Colon (tissue), 2 donors: ENCODE data around the gene GPR180.
"Not testable (repeated sequence)": the region's sequence is repeated elsewhere in the genome, so short reads cannot be mapped to it uniquely, and the experiment has no call there.

ENCODE experiments used
- FAIRE-seq: peaks from 2 replicates; lab custom pipeline; 2012; peaks lifted over from hg19 to GRCh38; lab: Jason Lieb, UNC
- donor health status: control.
- donor health status: control.

The GPR180 gene

DNA sequence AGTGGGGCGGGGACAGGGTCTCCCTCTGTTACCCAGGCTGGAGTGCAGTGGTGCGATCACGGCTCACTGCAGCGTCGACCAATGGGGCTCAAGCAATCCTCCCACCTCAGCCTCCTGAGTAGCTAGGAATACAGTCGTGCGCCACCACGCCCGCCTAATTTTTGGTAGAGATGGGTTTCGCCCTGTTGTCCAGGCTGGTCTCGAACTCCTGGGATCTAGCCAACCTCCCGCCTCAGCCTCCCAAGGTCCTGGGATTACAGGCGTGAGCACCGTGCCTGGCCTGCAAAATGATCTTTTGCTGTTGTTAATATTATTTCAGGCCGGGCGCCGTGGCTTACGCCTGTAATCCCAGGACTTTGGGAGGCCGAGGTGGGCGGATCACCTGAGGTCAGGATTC is 5.1 kb upstream of the GPR180 start:
- FAIRE-seq, result no peak

DNA sequence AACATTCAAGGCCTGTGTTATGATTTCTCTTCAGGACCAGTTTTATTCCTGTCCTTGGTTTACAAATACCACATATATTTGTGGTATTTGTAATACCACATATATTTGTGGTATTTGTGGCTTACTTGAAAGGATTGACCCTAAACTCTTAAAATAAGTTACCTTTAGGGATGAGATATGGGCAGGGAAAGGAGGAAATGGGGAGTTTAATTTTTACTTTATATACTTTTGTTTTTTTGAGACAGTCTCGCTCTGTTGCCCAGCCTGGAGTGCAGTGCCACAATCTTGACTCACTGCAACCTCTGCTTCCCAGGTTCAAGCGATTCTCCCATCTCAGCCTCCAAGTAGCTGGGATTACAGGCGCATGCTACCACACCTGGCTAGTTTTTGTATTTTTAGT is 3.4 kb upstream of the GPR180 start:
- no peak for FAIRE-seq

DNA sequence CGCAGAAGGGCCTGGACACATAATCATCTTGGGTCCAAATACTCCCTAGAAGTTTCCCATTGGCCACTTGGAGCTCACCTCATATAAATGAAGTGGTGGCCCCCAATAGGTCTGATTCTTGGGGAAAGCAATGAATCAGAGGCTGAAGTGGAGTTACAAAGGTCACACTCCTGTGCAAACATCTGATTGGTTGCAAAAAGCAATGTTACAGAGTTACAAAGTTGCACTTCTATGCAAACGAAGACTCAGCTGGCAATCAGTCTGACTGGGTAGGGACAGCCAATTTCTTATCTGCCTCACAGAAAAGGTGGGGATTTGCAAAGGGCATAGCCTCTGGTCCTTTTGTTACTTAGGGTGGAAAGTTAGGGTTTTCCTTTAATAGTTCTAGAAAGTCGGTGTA is 1.8 kb upstream of the GPR180 start:
- FAIRE-seq, result no peak

DNA sequence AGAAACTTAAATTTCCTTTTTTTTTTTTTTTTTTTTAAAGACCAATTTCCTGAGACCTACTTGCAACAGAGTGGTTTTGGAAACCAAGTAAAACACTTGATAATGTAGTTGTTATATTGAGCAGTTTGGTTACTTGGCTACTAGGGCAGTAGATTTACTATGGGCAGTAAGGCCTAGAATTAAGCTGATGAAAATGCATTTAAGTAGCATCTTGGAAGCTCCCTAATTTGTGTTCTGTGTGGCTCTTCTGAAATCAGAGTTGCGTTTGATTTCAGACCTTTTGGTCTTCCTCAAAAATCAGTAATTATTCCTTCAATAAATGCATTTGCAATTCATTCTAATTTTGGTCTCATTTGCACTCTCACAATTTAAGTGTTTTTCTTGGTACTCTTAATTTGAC is 810 bp downstream of the GPR180 start:
- FAIRE-seq, result no peak

DNA sequence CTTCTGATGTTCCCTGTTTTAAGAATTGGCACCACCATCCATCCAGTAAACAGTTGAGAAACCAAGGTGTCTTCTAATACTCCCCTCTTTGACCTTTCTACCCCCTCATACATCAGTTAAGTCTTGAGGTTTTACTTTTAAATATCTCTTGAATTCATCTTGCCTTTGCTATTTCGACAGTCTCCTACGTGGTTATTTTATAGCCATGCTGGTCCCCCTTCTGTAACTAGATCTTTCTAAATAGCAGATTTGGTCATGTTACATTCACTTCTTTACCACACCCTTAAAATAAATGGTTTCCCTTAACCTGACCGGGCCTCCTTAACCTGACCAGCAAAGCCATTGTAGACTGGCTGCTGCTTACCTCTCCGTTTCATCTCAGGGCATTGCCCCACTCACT is 5.4 kb downstream of the GPR180 start:
- no peak for FAIRE-seq

DNA sequence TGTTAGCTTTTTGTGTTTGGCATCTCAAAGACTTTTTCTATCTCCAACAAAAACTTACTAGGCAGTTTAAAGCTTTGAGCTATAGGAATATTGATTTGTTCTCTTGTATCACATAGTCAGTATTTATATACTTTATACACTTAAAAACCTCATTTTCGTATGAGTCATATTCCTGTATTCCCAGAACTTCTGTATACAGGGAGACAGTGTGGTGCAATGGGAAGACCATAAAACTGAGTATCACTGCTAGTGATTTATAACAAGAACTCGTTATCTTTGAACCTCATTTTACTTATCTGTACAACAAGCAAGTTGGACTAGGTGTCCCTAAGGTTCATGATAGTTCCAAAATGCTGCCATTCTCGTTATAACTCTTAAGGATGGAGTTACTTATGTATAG is 6.3 kb downstream of the GPR180 start:
- FAIRE-seq, result no peak

DNA sequence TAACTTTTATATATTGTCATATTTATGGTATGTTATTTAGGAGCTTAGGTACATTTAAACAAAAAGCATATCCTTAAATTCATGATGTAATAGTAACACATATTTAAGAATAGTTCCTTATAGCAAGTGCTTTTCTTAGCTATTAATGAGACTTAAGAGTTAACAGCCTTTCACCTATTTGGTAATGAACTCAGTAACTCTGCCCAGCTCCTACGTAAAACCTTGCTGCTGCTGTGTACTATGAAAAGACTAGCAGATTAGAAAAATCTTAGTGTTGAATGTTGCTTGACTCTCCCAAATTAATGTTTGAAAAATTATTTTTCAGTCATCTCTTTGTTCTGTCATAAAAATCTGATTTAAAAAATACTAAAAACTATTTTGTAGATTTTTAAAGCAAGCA is 6.9 kb downstream of the GPR180 start:
- FAIRE-seq, result no peak

DNA sequence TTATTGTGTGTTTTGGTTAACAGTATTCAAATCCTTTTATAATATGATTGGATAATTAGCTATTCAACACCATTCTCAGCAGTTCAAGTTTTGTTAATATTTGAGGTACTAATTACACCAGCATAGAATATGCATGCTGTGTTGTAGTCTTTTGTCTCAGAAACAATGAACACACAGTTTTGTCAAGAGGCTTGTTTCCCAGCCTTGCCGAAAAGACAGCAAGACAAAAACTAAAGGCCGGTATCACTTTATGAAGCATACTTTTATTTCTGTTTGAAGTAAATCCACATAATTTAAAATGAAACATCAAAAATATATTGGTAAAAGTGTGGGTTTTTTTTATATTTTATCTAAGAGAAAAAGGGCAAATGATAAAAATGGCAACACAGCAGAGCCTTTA is 7.5 kb downstream of the GPR180 start:
- FAIRE-seq, result no peak

DNA sequence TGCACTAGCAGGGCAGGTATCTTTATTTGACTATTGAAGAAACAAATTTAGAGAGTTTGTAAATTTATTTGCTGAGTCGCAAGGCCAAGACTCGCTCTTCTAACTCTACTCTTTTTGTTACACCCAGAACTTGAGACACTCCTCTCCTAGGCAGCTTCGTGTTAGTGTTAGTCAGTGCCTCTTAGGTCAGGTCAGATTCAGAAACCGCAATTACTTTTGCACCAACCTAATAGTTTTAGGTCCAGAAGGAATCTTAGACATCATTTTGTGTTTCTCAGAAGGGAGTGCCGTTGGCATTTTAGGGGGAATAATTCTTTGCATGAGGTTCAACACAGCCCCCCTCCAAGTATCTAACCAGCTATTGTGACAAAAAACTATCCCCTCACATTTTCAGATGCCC is 8.8 kb downstream of the GPR180 start:
- no peak for FAIRE-seq

DNA sequence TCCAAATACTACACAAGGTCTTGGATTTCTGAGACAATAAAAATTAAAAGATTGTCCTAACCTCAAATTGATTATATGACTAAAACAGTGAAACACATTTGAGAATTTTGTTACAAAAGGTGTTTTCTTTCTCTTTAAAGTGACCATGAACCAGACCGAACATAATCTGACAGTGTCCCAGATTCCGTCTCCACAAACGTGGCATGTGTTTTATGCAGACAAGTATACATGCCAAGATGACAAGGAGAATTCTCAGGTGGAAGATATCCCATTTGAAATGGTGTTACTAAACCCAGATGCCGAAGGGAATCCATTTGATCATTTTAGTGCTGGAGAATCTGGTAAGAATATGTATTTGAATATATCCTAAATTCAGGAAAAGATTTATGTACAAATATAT is 10.4 kb downstream of the GPR180 start:
- no peak for FAIRE-seq

DNA sequence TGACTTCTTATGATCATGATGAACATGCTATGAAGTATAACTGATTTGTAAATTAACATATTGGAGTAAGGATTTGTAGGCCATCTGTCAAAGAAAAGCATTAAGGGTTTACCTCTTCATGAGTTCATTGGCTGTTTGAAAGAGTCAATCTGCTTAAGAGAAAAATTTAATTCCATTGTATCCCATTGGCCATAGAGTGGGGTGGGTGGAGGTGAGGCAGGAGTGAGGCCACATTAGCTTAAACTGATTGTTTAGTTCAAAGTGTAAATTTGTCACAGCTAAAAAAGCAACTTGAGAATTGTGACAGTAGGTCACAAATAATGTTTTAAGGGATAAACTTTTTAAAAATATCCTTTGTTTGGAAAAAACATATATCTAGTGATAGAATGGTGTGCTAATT is 11.4 kb downstream of the GPR180 start:
- no peak for FAIRE-seq

DNA sequence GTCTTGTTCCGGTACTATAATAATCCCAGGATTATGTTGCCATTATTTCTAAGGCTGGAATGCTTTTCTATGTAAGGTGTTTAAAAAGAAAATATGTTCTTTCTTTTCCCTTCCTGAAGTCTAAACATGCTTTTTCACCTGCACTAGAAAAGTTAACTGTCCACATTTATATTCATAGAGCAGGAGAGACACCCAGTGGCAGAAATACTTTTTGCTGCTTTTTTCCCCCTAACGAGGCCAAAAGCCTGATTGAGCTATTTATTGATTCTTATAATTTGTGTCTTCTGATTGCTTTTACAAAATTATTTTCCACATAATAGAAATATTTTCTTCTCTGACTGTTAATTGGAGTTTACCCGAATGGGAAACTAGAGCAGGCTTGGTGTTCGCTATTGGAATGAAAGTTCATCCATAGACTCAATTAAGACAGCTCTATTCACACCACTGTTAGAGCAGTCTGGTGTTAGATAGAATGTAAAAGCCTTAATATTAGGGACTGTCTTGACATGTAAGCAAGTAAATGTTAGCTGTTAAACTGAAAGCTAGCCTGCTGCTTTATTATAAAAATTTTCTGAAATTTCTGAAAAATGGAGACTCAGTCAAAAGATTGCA is 15.8 kb downstream of the GPR180 start:
- FAIRE-seq, result peak; percentile 61

DNA sequence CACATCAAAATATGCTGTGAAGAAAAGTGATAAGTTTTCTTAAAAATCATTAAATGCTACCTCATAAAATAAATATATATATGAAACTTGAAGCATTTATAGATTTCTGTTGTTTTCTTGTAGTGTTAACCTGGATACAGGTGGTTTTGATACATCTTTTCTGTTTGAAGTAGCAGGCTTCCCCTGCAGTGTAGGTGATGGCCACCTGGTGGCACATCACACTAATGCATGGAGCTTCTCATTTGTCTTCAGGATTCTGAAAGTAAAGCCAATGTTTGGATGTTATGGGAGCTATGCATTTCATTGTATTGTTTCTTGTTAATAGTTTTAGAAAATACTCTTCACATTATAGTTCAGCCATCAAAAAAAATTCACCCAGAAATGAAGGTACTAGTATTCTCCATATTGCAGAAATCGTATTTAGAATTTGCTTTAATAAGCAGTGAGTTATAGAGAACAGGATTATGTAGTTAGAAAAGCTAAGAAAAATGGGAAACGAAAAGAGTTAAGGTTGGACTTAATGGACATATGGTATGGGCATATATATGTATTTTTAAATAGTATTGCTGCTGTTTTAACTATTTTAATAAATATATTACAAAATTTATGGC is 18.7 kb downstream of the GPR180 start:
- FAIRE-seq, result peak; percentile 33

DNA sequence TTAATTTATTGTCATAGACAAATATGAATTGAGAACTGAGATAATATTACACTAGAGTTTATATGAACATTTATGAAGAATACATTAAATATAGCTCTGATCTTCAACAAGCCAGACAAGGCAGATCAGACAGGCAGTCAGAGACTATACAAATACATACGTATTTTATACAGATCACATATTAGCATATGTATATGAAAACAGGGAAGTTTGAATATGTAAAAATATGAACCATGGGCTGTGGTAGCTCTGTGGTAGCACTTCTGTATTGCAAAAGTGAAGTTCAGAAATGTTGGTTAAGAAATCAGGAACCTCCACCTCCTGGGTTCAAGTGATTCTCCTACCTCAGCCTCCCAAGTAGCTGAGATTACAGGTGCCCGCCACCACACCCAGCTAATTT is 20.7 kb downstream of the GPR180 start:
- FAIRE-seq, result peak; percentile 33

DNA sequence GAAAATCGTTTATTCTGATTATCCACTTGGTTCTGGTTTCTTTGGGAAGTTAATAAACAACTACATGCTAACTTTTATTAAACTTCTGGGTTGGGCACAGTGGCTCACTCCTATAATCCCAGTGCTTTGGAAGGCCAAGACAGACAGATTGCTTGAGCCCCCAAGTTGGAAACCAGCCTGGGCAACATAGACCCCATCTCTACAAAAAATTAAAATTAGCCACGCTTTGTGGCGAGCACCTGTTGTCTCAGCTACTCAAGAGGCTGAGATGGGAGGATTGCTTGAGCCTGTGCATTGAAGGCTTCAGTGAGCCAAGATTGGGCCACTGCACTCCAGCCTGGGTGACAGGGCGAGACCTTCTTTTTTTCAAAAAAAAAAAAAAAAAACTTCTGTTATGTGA is 21.7 kb downstream of the GPR180 start:
- FAIRE-seq, result no peak

DNA sequence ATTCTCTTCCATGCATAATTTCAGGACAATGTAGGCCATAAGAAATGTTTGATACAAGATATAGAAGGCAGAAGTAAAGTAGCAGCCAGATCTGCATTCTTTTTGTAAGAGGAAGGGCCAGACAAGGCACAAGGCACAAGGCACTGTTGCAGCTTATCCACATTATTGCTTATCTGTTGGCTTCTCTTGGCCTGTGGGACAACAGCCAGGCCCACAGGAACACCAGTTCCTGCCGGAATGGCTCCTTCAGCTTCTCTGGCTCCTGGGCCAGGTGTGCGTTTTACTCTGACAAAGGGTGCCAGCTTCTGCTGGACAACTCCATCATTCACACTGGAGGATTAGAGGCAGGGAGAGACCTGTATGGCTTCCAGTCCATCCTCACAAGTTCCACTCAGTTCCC is 29.2 kb downstream of the GPR180 start:
- FAIRE-seq, result no peak

DNA sequence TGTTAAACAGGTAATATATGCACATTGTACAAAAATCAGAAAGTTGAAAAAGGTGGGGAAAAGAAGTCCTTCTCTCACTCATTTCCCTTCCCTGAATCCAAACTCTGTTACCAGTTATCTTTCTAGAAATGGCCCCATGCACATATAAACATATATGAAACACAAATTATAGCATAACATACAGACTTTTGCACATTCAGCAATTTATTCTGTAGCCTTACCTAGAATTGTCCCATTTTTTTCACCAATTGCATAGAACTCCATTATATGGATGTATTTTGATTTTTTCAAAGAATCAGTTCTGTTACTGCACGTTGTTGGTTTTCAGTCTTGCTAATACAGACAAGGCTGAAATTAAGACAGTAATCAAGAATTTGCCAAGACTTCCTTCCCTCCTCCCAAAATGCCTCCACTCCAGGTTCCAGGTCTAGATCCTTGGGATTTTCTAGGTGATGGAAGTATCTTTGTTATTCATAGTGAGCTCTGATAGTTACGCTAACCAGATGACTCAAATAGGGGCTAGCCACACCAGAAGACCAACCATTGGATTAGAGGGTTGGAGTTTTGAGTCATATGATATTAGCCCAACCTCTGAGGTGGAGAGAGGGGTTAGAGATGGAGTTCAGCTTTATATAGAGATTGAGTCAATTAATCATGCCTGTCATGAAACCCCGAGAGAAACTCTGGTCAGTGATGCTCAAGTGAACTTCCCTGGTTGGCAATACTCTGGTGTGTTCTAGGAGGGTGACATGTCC is 30.7 kb downstream of the GPR180 start:
- no peak for FAIRE-seq

DNA sequence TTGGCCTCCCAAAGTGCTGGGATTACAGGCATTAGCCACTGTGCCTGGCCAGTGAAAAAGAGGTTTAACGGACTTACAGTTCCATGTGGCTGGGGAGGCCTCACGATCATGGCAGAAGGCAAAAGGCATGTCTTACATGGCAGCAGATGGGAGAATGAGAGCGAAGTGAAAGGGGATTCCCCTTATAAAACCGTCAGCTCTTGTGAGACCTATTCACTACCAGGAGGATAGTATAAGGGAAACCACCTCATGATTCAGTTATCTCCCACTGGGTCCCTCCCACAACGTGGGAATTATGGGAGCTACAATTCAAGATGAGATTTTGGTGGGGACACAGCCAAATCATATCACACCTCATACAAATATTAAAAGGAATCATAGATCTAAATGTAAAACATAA is 34.4 kb downstream of the GPR180 start:
- not testable (repeated sequence) for FAIRE-seq

DNA sequence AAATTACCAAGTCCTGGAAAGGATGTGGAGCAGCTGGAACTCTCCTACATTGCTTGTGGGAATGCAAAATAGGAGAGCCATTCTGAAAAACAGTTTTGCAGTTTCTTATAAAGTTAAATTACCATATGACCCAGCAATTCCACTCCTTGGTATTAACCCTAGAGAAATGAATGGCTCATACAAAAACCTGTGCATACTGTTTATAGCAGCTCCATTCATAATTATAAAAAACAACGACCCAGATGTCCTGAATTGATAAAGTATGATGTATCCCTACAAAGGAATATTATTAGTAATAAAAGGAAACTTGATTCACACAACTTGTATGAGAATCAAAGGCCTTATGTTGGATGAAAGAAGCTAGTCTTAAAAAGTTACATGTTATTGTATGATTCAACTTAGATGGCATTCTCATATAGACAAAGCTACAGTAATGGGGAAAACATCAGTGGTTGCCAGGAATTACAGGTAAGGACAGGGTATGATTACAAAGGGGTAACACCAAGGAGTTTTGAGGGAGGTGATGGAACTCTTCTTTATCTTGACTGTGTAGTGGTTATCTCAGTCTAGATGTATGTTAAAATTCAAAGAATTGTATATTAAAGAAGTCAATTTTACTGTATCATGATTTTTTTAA is 35.4 kb downstream of the GPR180 start:
- FAIRE-seq, result no peak

DNA sequence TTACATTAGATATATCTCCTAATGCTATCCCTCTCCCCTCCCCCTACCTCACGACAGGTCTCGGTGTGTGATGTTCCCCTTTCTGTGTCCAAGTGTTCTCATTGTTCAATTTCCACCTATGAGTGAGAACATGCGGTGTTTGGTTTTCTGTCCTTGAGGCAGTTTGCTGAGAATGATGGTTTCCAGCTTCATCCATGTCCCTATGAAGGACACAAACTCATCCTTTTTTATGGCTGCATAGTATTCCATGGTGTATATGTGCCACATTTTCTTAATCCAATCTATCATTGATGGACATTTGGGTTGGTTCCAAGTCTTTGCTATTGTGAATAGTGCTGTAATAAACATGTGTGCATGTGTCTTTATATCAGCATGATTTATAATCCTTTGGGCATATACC is 36.0 kb downstream of the GPR180 start:
- FAIRE-seq, result not testable (repeated sequence)

DNA sequence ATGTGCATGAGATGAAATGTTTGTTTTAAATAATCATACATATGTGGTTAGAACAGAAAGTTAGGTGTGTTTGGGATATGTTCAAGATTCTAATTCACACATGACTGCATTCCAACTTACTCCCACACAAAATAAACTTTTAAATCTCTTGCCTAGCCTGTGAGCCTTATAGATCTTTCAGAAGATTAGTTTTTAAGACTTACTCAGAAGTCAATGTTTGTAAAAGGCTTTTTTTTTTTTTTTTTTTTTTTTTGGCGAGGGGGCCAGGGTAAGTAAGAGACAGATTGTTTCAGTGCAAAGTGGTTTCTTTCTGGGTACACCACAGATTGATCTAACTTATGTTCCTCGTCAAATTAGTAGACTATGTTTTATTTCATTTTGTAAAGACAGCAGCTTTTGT is 39.1 kb downstream of the GPR180 start:
- no peak for FAIRE-seq

DNA sequence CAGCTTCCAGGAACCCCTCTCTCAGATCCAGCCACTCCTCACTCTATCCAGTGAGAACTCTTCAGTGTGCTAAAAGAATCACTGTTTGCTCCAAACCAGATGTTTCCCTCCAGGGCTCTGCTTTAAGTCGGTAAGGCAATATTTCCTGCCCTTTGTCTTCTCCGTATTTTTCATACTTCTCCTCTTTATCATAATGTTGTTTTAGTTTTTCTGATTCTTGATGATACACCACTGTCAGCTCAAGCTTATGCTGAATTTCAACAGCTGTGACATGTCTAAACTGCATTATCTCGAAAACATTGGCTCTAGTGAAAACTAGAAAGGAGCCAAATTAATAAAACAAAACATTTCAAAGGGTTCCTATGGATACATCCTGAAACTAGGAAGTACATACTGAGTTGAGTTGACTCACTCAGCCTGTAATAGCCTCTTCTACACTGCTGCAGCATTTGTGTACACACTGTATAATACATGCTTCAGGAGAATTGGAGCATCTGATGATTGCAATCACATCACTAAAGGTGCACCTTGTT is 39.8 kb downstream of the GPR180 start:
- no peak for FAIRE-seq

DNA sequence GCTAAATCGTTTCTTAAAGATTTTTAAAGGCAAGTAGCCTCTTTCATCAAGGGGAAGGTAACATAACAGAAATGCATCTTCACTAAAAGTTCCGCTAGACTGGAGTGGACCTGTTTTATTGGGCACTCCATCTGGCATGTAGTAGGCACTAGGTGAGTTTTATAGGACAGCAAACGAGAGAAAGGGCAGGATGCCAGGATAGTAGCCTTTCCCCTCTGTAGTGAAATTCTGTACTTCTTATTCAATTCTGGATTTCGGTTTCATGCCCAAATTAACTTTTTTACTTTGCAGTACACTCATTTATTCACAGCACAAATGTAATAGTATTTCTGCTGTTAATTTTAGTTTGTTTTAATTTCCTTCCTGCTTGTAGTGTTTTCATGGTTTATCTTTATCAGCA is 45.2 kb downstream of the GPR180 start:
- no peak for FAIRE-seq
